HG02852 (cell line): Measurements from ENCODE around the gene NUP62.
"Not testable (repeated sequence)": the region's sequence is repeated elsewhere in the genome, so short reads cannot be mapped to it uniquely, and the experiment has no call there.

Experiments used
- ATAC-seq: cut with Tn5 transposase; IDR thresholded peaks from one replicate; pipeline ENCODE4 v1.9.1; 2021; ENCODE audit warnings: mild to moderate bottlenecking, moderate library complexity; ENCODE audit not compliant: unreplicated experiment

Gene NUP62

DNA sequence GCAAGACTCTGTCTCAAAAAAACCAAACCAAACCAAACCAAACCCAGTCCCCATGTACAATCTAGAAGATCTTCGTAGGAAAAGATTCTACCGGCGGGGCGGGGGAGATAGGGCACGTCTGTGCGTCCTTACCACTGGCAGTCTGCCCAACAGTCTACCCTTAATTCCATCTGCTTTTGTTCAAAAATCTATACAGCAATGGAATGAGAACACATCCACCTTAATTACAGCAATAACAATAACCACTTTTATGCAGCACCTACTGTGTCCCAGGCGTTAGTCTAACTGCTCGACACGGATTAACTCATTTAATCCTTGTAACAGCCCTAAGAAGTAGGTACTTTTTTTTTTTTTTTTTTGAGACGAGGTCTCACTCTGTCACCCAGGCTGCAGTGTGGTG, 2.8 kb downstream of the NUP62 start:
- no peak for ATAC-seq

DNA sequence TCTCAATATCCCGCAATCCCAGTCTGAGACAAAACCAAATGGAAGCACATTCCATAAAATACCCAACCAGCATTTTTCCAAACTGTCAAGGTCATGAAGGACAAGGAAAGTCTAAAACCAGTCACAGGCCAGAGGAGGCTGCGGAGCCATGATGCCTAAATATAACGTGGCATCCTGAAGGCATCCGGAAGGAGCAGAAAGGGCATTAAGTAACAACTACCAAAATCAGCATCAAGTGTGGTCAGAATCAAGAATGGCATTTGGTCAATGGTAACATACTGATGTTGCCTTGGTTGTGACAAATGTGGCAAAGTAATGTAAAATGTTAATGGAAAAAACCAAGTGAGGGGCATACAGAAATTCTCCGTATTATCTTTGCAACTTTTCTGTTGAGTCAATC, 3.8 kb downstream of the NUP62 start:
- no peak for ATAC-seq

DNA sequence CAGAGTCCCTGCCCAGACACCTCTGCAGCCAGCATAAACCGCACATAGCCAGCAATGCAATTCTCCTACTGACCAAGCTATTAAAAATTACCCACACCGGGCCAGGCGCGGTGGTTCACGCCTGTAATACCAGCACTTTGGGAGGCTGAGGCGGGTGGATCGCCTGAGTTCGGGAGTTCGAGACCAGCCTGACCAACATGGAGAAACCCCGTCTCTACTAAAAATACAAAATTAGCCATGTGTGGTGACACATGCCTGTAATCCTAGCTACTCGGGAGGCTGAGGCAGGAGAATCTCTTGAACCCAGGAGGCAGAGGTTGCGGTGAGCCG, 4.5 kb downstream of the NUP62 start:
- not testable (repeated sequence) for ATAC-seq

DNA sequence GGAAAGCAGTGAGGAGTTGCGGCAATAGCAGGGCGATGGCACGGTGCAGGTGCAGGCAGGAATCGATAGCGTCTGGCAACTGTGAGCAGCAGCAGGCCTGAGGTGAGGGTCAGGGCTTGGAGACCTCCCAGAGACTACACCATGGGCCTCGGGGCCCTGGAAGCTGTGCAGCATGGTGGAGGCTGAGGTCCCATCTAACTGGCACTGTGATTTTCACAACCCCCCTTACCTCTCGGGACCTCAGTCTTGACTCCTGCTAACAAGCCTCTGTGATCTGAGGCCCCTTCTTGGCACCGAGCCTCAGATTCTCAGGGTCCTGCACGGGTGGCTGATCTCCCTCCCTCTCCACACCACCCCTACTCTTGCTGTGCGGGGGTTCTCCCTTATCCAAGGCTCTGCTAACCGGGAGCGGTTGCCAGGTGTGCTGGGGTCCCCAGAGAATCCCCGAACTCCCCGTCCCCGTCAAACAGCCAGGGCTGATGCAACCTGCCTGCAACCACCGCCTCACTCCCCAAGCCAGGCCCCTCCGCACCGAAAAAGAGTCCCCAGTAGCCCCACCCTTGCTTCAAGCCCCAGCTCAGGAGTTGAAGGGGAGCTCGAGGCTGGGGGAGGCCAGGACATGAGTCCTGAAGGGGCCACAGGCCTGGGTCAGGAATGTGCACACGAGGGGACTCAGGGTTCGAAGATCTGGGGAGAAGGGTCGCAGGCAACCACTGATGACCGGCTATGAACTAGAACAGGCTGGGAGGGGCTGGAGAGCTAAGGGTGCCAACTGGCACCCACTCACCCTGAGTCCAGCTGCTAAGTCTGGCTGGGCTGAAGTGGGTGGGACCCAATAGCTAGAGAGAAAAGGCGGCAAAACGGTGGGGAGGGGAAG, 5.1 kb downstream of the NUP62 start:
- no peak for ATAC-seq

DNA sequence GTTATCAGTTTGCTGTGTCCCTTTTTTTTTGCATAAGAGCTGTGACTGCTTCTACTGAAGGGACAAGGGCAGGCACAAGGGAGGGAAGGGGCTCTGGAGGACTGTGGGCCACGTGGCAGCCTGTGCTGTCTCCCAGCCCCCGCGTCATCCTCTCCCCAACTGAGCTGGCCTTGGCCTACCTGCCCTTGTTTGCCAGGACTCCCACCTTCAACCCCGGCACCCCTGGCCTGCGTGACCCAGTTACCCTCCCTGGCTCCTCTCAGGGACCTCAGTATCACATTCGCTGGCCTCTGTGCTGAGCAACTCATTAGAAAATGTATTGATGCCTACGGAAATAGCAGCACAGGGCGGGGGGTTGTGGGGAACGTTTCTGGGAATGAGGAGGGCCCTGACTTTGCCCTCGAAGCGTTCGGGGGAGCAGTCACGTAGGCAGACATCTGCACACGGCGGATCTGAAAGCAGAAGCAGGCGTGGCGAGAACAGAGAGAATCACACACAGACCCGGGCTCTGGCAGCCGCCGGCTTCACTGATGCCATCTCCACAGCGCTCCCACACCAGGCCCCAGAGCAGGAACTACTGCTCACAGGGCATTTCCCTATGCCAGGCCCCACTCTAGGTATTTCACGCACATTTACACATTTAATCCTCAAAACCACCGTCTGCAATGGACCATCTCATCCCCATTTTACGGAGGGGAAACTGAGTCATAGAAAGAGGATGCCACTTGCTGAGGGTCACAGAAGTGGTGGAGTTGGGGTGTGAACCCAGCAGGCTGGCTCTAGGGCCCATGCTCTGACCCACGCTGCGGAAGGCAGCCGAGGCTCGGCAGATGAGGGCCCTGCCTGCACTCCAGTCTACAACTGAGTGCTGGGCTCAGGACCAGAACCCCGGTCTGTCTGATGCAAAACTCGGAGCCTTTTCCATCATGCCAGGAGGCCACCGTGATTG, 6.0 kb downstream of the NUP62 start:
- ATAC-seq, result no peak

DNA sequence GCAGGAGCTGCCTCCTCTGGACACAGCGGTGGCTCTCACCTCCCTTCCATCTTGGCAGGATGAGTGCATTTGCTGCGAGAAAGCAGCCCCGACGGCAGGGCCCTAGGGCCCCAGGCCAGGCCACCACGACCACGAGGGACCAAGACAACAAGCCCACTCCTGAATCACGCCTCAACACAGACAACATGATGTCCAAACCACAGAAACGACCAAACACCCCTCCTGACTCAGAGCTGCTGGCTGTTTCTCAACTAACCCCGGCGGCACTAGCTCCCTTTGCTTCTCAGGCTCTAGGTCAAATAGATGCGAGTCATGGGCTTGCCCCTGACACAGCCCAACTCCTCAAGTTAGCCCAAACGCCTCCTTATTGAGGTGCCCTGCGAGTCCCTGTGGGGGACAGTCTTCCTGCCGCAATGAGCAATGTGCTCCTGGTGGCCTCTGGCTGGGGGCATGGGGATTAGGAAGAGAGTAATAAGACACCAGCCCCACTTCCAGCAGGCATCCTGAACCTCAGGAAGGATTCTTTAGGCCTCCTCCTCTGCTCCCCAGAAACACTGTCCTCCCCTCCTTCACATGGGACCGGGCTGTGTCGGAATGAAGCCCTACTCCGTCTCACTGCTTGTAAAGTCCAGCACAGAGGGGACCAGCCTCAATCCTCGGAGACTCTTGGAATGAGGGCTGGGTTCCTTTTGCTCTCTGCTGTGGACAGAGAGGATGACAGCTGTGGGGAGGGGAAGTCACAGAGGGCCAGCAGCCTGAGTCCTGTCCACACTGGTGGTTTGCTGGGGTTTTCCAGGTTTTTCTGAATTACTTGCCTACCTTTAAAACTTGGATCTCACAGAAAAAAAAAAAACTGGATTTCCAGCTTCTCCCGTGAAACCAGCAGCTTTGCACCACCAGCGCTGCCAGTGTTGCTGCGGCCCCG, 7.2 kb downstream of the NUP62 start:
- no peak for ATAC-seq

DNA sequence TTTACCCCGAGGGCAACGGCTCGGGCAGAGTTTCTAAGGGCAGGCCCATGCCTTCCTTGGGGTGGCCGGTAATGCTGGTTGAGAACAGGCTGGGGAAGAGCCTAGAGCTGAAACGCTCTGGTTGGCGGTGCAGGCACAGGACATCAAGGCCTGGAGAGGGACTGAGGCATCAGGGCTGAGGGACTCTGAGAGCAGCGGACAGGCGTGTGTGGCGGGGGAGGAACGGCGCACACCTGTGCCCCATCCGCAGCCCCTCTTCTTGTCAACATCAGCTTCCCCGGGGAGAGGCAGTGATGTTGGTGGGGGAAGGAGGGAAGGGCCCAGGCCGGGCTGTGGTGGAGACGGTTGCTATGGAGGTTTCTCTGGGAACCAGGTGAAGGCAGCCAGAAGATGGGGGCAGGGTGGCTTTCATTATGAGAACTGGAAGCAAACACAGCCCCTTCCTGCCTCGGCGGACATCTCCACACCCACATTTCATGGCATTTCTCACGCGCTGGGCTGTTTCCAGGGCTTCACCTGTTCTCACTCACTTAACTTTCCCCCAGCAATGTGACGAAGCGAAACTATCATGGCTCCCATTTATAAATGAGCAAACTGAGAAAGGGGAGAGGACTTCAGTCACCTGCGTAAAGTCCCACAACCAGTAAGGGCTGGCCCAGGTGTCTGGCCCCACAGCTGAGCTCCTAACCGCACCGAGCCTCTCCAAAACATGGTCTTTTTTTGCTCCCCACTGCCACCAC, 8.5 kb downstream of the NUP62 start:
- ATAC-seq, result no peak

DNA sequence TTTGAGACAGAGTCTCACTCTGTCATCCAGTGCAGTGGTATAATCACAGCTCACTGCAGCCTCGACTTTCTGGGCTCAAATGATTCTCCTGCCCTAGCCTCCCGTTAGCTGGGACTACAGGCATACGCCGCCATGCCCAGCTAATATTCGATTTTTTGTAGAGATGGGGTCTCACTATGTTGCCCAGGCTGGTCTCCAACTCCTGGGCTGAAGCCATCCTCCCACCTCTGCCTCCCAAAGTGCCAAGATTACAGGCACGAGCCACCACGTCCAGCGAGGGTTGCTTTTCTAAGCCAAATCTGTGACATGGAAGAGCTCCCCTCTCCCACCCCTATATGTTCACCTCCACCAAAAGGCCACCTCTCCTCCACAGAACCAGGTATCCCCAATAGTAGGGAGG, 11.2 kb downstream of the NUP62 start:
- ATAC-seq, result no peak

DNA sequence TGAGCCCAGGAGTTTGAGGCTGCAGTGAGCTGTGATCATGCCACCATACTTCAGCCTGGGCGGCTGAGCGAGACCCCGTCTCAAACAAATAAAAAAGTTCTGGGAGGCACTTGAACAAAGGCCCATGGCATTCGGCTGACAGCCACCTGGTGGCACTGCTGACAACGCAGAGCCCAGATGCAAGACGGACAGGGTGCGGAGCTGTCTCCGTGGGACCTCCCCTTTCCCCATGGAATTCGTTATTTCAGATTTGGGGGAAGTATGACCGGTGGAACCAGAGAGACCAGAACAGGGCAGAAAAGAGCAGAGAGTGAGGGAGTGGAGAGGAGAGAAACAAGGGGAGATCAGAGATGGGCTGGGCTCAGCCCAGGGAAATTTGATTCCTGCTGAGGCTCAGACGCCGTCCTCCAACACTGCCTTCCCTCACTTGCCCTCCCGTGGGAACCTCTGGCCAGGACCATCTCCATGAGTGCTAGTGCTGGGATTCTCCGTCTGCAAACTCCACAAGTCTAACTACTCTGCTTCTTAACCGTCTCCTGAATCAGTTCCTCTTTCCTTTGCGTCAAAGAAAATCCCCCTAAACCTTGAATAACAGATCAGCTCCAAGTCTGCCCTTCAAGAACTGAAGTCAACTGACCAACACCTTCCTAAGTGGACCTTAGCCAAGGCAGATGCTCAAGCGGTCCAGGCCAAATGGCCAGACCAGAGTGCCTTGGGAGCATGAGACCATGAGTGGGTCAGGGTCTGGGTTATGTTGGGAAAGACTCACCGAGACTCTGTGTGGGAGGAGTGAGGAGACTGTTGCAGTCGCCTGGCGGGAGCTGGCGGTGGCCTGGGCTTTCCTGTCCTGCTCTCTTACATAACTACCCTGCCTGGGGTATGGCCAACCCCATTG, 12.2 kb downstream of the NUP62 start:
- ATAC-seq, result no peak

DNA sequence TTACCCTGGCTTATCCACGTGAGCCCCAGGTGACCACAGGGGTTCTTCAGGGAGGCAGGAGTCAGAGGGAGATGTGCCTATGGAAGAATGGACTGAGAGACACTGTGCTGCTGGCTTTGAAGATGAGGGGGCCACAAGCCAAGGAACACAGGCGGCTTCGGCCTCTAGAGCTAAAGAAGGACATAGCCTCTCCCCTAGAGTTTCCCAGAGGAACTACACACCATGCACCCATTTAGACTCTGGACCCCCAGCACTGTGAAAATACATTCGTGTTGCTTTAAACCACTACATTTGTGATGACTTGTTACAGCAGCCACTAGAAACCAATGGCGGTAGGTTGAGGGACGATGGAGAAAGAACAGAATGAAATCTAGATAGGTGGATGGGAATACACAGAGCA, 14.0 kb downstream of the NUP62 start:
- no peak for ATAC-seq

DNA sequence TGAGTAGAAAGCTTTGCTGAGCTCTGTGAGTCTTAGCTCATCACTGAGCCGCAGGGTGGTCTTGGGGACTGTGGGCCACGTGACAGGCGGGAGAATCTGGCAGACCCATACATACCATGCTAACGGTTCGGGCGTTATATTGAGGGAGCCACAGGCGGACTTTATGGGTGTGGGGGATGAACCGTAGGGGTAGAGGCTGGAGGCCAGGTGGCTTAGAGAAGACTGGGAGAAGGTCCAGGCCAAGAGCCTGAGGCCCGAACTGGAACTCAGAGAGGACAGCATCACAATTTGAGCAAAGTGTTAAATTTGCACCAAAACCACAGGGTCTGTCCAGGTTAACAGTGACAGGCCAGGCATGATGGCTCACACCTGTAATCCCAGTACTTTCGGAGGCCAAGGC, 15.6 kb downstream of the NUP62 start:
- no peak for ATAC-seq

DNA sequence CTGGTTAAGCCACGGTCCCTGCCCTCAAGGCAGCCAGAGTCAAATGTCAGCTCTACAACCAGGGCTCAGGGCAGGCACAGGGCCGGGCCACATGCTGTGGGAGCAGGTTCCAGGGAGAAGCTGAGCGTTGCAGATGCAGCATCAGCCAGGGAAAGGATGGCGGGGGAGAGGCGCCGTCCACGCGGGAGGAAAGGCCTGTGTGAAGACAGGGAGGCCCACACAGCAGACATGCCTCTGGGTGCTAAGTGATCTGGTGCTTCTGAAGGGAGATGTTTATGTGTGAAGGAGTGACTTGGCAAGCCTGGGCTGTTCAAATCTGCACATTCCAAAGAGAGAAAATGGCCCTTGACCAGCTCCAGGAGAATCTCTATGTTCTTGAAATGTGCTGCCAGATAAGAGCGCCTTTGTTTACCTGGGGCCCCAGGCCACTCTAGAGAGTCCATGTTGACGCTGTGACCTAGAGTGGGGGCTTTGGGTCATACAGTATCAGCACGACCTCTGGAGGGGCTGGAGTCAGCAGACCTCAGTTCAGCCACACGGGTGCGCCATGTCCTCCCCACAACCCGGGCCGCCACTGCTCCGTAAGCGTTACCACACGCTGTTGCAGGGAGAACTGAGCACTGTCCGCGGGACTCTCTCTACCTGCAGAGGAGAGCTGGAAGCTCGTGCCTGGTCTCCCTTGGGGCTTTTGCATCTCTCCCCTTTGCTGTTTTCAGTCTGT, 16.2 kb downstream of the NUP62 start:
- ATAC-seq, result no peak

DNA sequence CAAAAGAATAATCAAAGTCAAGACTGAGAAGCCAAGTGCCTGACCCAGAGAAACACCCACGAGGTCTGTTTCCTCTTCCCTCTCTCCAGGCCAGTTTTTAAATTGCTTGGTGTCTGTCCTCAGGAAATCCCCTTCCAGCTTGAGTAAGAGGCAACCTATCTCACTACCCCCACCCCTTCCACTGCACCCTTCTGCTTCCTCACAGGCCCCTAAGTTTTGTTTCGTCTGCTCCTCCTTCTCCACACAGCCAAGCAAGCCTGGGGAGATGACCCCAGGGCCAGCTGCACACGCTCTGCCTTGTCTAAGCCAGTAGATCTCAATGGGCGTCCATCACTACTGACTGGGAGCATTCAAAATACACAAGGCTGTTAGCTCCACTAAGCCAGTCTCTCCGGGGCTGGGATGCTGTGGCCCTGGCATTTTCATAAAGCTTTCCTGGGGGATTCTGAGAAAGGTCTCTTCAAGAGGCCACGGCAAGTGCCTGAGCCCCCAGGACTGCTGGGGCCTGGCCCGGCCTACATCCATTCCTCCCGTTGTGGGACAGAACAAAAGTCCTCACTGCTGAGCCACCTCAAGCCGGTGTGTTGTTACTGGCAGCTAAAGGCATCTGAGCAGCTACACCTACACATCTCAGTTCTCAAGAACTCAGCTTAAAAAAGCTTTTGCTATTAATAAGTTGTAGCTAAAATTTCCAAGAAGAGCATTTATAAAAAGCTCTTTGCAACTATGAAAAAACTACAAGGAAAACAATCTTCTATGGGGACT, 17.7 kb downstream of the NUP62 start:
- ATAC-seq, result no peak

DNA sequence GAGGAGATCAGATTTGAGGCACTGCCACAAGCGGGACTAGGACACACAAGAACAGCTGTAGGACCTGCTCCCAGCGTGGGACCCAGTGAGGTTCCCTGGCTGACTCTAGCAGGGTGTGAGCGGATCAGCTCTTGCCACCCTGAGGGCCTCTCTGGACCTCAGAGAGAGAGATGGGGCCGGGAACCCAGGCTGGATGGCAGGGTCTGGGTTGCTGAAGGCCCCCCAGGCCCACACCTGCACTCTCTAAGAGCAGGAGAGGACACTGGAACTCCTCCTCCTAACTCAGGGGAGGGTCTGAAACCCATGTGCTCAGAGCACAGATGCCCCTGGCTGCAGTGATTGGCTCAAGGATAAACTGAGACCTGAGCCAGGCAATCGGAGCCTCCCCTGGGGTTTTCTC, 19.1 kb downstream of the NUP62 start:
- ATAC-seq, result no peak

DNA sequence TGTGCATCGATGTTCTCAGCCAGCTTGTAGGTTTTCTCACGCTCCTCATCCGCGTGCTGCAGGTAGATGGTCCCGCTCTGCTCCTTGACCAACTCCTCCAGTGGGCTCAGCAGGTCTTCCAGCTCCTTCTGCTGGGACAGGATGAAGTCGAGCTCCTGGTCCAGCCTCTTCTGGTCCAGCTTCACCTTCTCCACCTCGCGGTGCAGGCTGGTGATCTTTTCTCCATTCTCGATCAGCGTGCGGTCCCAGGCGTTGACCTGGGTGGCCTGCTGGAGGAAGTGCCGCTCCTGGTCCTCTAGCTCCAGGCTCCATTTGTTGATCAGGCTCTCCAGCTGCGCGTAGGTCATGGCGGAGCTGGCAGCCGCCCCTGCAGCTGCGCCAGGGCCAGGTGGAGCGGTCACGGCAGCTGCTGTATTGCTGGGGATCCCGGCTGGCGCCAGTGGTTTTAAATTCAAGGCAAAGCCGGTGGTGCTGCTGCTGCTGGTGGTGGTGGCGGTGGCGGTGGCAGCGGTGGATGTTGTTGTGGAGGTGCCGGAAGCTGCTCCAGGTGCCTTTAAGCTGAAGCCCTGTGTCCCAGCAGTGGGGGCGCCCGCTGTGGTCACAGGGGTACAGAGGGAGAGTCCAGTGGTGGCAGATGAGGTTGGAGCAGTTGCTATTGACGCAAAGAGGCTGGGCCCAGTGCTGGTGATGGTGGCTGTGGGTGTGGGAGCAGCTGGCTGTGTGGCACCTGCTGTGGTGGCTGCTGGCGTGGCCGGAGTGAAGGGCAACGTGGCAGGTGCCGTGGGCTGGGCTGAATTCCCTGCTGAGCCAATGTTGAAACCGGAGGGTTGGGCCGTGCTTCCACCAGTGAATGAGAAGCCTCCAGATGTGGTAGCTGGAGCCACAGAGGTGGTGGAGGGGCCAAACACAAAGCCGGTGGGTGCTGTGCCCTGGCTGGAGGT, 20.6 kb downstream of the NUP62 start:
- ATAC-seq, result no peak

DNA sequence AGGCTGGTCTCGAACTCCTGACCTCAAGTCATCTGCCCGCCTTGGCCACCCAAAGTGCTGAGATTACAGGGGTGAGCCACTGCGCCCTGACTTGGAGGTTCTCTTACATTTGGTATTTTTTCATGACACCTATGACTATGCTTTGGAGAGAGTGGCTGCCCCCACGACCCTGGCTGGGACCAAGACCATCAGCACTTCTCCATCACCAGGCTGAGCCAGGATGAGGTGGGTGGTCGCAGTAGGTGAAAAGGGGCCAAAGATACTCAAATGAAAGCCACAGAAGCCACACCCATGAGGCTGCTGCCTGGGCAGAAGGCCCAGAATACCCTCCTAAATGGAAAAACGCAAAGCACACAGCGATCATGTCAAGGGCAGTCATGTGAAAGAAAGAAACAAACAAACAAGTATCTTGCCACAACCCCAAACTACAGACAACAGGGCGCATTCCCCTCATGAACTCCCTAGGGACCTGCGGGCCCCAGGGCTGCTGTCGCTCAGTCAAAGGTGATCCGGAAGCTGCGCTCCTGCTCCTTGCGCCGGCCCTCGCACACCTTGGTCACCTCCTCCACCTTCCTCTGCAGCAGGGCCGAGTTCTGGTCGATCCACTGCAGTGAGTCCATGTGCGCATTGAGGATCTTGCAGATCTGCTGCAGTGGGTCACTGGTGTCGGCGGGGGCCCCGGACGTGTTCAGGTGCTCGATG, 21.4 kb downstream of the NUP62 start:
- ATAC-seq, result no peak
